Measurements from ENCODE around the gene TEC. TPM values are rescaled to one million over a fixed set of nuclear protein-coding genes. Genes with fewer than 3 reads are reported as not detected.

The TEC gene
- total RNA-seq, 1 experiment from 2014 or later, result 0.67 TPM

DNA sequence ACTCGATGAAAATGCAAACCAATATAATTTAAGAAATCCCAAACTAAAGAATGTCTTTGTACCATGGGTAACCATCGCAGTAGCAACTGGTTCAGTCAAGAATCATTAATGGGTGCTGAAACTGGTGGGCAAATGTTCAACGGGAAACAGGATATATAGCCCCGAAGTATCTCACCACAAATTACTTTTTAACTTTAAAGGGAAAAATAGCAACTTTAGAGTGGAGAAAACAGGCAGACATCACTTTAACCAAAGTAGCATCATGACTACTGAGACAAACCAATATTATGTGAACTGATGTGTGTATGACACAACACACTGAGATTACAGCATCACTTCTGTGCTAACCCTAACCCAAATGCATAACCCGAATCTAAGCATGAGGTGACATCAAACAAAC lies 37.9 kb upstream of the TEC start:
- DNase-seq (ENCODE audit: low read depth, low spot score) (no peak), ATAC-seq (no peak)
- in situ Hi-C loops (cut with HindIII; ENCODE audit: low pct_unique_long_range_greater_than_20kb, low sequenced_read_pairs) (no loop called here), intact Hi-C loops (cut with micrococcal nuclease; ENCODE audit: unreplicated experiment) (no loop called here)
- Histone ChIP-seq H3K9me3 (ENCODE audit: control insufficient read depth, insufficient read depth, low read depth, low read length) (no peaks in the 10 kb centered on the region), H3K27ac (ENCODE audit: low read length) (no peak overlapping the region), H3K4me3 (ENCODE audit: low read depth in 2 of 2, low read length in 2 of 2) (no peak overlapping the region), H3K36me3 (ENCODE audit: control insufficient read depth, insufficient read depth, low read length) (no peaks in the 10 kb centered on the region), H3K27me3 (ENCODE audit: control insufficient read depth, insufficient read depth, low read length) (no peaks in the 10 kb centered on the region; the same call in 1 of the 2 replicates), H3K4me1 (ENCODE audit: control insufficient read depth, insufficient read depth, low read length) (no peaks in the 10 kb centered on the region)
- no TSS peak for BruUV-seq (replicated peaks)
- CTCF ChIA-PET, result no interaction called here
- POLR2A ChIA-PET, result no interaction called here
- no peak for TF ChIP-seq TCF7L2 (IDR thresholded peaks at IDR 0.05; ENCODE audit: low read depth, low read length)
- TF ChIP-seq SIN3A (IDR thresholded peaks at IDR 0.05; ENCODE audit: borderline replicate concordance, insufficient read depth, low read depth, low read length), result no peak
- TF ChIP-seq, protein P1, sequence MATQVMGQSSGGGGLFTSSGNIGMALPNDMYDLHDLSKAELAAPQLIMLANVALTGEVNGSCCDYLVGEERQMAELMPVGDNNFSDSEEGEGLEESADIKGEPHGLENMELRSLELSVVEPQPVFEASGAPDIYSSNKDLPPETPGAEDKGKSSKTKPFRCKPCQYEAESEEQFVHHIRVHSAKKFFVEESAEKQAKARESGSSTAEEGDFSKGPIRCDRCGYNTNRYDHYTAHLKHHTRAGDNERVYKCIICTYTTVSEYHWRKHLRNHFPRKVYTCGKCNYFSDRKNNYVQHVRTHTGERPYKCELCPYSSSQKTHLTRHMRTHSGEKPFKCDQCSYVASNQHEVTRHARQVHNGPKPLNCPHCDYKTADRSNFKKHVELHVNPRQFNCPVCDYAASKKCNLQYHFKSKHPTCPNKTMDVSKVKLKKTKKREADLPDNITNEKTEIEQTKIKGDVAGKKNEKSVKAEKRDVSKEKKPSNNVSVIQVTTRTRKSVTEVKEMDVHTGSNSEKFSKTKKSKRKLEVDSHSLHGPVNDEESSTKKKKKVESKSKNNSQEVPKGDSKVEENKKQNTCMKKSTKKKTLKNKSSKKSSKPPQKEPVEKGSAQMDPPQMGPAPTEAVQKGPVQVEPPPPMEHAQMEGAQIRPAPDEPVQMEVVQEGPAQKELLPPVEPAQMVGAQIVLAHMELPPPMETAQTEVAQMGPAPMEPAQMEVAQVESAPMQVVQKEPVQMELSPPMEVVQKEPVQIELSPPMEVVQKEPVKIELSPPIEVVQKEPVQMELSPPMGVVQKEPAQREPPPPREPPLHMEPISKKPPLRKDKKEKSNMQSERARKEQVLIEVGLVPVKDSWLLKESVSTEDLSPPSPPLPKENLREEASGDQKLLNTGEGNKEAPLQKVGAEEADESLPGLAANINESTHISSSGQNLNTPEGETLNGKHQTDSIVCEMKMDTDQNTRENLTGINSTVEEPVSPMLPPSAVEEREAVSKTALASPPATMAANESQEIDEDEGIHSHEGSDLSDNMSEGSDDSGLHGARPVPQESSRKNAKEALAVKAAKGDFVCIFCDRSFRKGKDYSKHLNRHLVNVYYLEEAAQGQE (IDR thresholded peaks at IDR 0.05; ENCODE audit: insufficient read depth in 1 of 2, low read depth in 2 of 2, low read length in 1 of 2), result no peak
- TF ChIP-seq, protein P2, sequence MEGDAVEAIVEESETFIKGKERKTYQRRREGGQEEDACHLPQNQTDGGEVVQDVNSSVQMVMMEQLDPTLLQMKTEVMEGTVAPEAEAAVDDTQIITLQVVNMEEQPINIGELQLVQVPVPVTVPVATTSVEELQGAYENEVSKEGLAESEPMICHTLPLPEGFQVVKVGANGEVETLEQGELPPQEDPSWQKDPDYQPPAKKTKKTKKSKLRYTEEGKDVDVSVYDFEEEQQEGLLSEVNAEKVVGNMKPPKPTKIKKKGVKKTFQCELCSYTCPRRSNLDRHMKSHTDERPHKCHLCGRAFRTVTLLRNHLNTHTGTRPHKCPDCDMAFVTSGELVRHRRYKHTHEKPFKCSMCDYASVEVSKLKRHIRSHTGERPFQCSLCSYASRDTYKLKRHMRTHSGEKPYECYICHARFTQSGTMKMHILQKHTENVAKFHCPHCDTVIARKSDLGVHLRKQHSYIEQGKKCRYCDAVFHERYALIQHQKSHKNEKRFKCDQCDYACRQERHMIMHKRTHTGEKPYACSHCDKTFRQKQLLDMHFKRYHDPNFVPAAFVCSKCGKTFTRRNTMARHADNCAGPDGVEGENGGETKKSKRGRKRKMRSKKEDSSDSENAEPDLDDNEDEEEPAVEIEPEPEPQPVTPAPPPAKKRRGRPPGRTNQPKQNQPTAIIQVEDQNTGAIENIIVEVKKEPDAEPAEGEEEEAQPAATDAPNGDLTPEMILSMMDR (IDR thresholded peaks at IDR 0.05), result no peak
- TF ChIP-seq POLR2AphosphoS5 (IDR thresholded peaks at IDR 0.05; ENCODE audit: low read depth, low read length), result no peak

DNA sequence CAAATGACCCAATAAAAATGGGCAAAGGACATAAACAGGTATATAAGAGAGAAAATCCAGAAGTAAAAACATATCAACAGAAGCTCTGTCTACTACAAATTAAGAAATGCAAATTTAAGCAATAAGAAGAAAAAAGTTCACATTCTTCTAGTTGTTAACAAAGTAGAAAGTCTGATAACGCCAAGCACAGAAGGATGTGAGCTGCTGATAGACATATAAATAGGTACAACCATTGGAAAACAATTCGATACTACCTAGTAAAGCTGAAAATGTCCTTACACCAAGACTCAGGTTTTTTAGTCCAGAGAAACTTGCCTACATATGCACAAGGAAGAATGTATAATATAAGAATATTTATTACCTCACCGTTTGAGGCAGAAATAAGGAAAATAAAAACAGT lies 35.9 kb upstream of the TEC start:
- Histone ChIP-seq H3K36me3 (ENCODE audit: control insufficient read depth, insufficient read depth, low read length) (no peaks in the 10 kb centered on the region), H3K4me3 (ENCODE audit: low read depth in 2 of 2, low read length in 2 of 2) (no peak overlapping the region), H3K27ac (ENCODE audit: low read length) (no peak overlapping the region), H3K9me3 (ENCODE audit: control insufficient read depth, insufficient read depth, low read depth, low read length) (no peaks in the 10 kb centered on the region), H3K27me3 (ENCODE audit: control insufficient read depth, insufficient read depth, low read length) (no peaks in the 10 kb centered on the region; the same call in 1 of the 2 replicates), H3K4me1 (ENCODE audit: control insufficient read depth, insufficient read depth, low read length) (no peaks in the 10 kb centered on the region)
- CTCF ChIA-PET, result no interaction called here
- in situ Hi-C loops (cut with HindIII; ENCODE audit: low pct_unique_long_range_greater_than_20kb, low sequenced_read_pairs) (no loop called here), intact Hi-C loops (cut with micrococcal nuclease; ENCODE audit: unreplicated experiment) (no loop called here)
- POLR2A ChIA-PET, result no interaction called here
- BruUV-seq (replicated peaks), result no TSS peak
- DNase-seq (ENCODE audit: low read depth, low spot score) (no peak), ATAC-seq (no peak)
- TF ChIP-seq POLR2AphosphoS5 (IDR thresholded peaks at IDR 0.05; ENCODE audit: low read depth, low read length) (no peak), TCF7L2 (IDR thresholded peaks at IDR 0.05; ENCODE audit: low read depth, low read length) (no peak), SIN3A (IDR thresholded peaks at IDR 0.05; ENCODE audit: borderline replicate concordance, insufficient read depth, low read depth, low read length) (no peak)
- TF ChIP-seq, protein P2 (IDR thresholded peaks at IDR 0.05), result no peak
- TF ChIP-seq, protein P1 (IDR thresholded peaks at IDR 0.05; ENCODE audit: insufficient read depth in 1 of 2, low read depth in 2 of 2, low read length in 1 of 2), result no peak

All from Panc1 (cell line).